ENCODE data around the gene TRPV5.

- TF ChIP-seq CTCF (IDR thresholded peaks at IDR 0.05; ENCODE audit: low read depth, low read length, poor library complexity, severe bottlenecking) (no peak), EZH2phosphoT487 (IDR thresholded peaks at IDR 0.05; ENCODE audit: borderline replicate concordance, low read length) (no peak)
These were observed 43.7 kb downstream of the TRPV5 start for GRCh38 chr7:142889816-142890215.
